GM13976 (cell line): ENCODE data around the gene ZNF184.

Source experiments
- DNase-seq: peaks from one replicate; pipeline ENCODE4 v3.0.0; 2012; ENCODE audit warnings: low spot score
- in situ Hi-C: fragments of 300-500 bp; cut with MboI; formaldehyde crosslinking; loops from one replicate; pipeline ENCODE4 v1.12.0; 2022; ENCODE audit warnings: low sequenced_read_pairs, mixed read lengths, inconsistent platforms; ENCODE audit not compliant: unreplicated experiment
- TF ChIP-seq, protein P1 (sequence below): IDR thresholded peaks from 2 replicates; pipeline ENCODE4 v1.5.1; 2012; ENCODE audit warnings: borderline replicate concordance, mild to moderate bottlenecking; ENCODE audit not compliant: insufficient read depth; ENCODE audit errors: extremely low read depth, missing control alignments, control extremely low read depth

ZNF184 gene

DNA sequence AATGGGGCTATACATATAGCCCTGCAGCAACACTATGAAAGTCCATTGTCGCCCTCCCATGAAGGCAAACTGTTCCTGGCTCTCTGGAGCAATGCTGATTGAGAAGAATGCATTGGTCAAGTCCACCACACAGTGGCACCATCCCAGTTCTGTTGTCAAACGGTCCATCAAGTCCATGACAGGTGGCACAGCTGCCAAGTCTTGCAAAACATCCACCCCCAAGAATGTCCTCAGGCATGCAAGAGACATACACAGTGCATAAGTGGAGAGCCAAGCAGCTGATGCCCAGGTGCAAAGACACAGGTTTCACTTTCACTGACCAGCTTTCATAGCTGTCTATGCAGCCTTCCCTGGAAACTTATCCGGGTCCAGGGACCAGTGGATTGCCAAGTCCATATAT lies 66.8 kb downstream of the ZNF184 start:
- DNase-seq = no peak
- in situ Hi-C loops = no loop called here
- TF ChIP-seq, protein P1, sequence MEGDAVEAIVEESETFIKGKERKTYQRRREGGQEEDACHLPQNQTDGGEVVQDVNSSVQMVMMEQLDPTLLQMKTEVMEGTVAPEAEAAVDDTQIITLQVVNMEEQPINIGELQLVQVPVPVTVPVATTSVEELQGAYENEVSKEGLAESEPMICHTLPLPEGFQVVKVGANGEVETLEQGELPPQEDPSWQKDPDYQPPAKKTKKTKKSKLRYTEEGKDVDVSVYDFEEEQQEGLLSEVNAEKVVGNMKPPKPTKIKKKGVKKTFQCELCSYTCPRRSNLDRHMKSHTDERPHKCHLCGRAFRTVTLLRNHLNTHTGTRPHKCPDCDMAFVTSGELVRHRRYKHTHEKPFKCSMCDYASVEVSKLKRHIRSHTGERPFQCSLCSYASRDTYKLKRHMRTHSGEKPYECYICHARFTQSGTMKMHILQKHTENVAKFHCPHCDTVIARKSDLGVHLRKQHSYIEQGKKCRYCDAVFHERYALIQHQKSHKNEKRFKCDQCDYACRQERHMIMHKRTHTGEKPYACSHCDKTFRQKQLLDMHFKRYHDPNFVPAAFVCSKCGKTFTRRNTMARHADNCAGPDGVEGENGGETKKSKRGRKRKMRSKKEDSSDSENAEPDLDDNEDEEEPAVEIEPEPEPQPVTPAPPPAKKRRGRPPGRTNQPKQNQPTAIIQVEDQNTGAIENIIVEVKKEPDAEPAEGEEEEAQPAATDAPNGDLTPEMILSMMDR = no peak

DNA sequence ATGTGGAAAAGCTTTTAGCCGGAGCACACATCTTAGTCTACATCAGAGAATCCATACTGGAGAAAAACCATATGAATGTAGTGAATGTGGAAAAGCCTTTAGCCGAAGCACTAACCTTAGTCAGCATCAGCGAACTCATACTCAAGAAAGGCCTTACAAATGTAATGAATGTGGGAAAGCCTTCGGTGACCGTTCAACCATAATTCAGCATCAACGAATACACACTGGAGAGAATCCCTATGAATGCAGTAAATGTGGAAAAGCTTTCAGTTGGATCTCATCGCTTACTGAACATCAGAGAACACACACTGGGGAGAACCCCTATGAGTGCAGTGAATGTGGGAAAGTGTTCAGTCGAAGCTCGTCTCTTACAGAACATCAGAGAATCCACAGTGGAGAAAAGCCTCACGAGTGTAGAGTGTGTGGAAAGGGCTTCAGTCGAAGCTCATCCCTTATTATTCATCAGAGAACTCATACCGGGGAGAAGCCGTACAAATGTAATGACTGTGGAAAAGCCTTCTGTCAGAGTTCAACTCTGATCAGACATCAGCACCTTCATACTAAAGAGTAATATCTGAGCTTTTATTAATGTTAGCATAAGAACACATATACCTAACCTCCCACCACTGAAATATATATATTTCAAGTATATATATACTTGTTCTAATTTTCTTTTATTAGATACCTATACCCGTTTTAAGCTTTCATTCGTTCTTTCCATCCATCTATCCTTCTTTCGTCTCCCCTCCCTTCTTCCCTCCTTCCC lies 71.8 kb downstream of the ZNF184 start:
- no peak for DNase-seq
- TF ChIP-seq, protein P1 = no peak
- in situ Hi-C loops = no loop called here
